Fibroblast of skin of abdomen (primary cell): ENCODE measurements around the gene SPPL2B. TPM values are rescaled to one million over a fixed set of nuclear protein-coding genes. Genes with fewer than 3 reads are reported as not detected.
"Not testable (repeated sequence)": the region's sequence is repeated elsewhere in the genome, so short reads cannot be mapped to it uniquely, and the experiment has no call there.

Source experiments
- DNase-seq: peaks from one replicate; pipeline ENCODE4 v3.0.0-alpha.2; 2013
- polyA plus RNA-seq, 2 experiments: library from polyadenylated mRNA; unstranded; fragments of 120-200 nt; gene quantifications; one replicate each; pipeline ENCODE4 v1.2.1, GENCODE V29; 2013; ENCODE audit not compliant: insufficient read length in 2 of 2

SPPL2B gene, protein sequence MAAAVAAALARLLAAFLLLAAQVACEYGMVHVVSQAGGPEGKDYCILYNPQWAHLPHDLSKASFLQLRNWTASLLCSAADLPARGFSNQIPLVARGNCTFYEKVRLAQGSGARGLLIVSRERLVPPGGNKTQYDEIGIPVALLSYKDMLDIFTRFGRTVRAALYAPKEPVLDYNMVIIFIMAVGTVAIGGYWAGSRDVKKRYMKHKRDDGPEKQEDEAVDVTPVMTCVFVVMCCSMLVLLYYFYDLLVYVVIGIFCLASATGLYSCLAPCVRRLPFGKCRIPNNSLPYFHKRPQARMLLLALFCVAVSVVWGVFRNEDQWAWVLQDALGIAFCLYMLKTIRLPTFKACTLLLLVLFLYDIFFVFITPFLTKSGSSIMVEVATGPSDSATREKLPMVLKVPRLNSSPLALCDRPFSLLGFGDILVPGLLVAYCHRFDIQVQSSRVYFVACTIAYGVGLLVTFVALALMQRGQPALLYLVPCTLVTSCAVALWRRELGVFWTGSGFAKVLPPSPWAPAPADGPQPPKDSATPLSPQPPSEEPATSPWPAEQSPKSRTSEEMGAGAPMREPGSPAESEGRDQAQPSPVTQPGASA
- 37.0 TPM for polyA plus RNA-seq (2013, experiment 1 of 2; ENCODE audit: insufficient read length)
- polyA plus RNA-seq (2013, experiment 2 of 2; ENCODE audit: insufficient read length) = 41.2 TPM

DNA sequence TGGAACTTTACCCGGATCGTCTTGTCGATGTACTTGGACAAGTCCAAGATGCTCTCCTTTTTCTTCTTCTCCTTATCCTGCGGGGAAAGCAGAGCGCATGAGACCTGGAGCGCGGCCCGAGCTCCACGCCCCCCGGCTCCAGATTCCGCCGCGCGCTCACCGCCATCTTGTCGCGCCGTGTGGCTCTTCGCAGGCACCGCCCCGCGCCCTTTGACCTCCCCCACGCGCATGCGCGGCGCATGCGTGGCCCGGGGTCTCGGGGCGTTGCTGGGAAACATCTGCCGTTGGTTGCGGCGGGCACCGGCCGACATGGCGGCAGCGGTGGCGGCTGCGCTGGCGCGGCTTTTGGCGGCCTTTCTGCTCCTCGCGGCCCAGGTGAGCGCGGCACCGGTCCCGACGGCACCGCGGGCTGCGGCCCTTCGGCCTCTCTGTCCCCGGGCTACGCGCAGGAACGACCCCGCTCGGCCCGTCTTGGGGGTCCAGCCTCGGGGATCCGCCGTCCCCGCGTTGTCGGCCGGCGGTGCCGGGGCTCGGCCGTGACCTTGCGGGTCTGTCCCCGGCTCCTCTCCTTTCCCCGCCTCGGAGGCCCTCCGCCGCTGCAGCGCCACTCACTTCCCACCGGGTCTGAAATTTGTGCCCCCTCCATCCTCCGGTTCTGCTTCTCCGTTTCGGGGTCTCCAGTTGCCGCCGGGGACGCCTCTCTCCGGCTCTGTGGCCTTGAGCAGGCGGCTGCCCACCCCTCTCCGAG, at the start of gene SPPL2B, which contains the start of gene LSM7:
SPPL2B (plus strand) TSS at position 284 of the 748 bp plus-strand sequence; CDS start at position 310, 26 bp downstream.
LSM7 (minus strand) TSS at position 186 of the 748 bp plus-strand sequence; CDS start at position 166, 20 bp downstream.
- peak; percentile 88 for DNase-seq

DNA sequence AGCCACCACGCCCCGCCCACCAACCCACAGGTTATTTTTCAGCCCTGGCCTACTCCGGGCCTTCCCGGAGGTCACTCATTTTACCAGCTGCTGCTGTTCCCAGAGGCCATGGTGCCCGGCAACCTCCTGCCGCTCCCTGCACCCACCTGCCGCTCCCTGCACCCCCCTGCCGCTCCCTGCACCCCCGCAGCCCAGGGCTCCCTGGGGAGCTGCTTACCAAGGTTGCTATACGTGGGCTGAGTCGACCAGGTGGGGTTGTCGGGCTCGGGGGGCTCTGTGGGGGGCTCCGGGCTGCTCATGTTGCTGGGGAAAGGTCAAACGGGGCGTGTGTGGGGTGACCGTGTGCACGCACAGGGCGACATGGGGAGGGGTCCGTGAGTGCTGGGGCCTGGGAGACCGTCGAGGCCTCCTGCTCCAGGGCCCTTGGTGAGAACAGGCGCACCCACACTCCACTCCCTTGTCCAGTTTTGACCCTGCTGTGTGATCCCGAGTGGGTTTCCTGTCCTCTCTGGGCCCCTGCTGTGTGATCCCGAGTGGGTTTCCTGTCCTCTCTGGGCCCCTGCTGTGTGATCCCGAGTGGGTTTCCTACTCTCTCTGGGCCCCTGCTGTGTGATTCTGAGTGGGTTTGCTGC, 47.7 kb upstream of the SPPL2B start:
- no peak for DNase-seq

DNA sequence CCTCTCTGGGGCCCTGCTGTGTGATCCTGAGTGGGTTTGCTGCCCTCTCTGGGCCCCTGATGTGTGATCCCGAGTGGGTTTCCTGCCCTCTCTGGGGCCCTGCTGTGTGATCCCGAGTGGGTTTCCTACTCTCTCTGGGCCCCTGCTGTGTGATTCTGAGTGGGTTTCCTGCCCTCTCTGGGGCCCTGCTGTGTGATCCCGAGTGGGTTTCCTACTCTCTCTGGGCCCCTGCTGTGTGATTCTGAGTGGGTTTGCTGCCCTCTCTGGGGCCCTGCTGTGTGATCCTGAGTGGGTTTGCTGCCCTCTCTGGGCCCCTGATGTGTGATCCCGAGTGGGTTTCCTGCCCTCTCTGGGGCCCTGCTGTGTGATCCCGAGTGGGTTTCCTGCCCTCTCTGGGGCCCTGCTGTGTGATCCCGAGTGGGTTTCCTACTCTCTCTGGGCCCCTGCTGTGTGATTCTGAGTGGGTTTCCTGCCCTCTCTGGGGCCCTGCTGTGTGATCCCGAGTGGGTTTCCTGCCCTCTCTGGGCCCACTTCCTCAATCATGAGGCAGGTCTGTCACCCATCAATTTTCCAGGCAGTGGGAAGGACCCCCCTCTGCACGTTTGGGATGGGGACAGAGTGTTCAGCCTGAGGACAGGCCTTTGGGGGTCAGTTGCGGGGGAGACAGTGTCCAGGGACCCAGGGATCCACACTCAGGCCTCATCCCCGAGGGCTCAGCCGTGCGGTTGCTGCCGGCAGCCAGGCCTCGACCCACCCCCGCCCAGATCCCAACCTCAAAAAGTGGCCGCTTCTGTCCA, 47.0 kb upstream of the SPPL2B start:
- not testable (repeated sequence) for DNase-seq

DNA sequence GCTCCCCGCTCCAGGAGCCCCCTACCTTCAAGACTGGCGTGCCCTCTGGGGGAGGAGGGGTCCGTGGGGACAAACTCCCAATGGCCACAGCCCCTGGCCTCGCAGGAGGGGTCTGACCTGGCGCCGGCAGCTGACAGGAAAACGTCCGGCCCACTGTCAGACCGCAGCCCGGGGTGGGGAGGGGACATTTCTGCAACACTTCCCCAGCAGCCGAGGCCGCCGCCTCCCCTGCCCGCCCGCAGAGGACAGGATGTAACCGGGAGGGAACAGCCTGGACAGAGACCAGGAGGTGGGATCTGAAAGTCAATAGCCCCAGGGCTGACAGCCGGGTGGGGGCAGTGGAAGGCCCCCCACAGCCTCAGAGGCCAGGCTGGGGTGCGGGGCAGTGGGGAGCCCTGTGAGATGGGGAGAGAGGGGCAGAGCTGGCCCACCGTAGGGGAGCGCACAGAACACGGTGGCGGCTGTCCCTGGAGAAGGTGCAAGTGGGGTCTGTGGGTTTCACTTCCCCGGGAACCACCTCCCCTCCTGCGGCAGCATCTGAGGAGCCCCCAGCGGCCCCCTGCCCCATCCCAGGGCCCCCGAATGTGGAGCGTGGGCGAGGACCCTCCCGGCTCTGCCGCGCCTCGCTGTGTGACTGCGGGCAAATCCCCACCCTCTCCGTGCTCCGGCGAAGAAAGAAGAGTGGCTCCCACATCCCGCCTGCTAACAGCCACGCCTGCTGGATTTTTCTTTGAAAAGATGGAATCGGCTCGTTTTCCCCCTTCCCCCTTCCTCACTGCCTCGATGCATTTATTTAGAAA, 46.2 kb upstream of the SPPL2B start, which contains the start of gene PEAK3:
PEAK3 (minus strand) TSS at position 114 of the 800 bp plus-strand sequence. CDS start 1,244 bp downstream, outside the sequence.
- peak; percentile 50 for DNase-seq

DNA sequence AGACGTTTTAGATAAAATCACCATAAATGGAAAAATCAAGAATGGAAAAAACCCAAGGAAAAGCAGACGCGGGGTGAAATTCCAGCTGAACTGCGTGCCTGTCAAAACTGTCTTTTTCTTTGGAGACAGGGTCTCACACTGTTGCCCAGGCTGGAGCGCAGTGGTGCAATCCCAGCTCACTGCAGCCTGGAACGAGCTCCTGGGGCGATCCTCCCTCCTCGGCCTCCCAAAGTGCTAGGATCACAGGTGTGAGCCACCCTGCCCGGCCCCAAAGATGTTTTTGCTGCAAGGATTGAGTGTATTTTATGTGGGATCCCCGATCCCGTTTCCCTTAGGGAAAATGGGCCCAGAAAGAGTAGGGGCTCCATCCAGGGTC, 45.6 kb upstream of the SPPL2B start:
- no peak for DNase-seq

DNA sequence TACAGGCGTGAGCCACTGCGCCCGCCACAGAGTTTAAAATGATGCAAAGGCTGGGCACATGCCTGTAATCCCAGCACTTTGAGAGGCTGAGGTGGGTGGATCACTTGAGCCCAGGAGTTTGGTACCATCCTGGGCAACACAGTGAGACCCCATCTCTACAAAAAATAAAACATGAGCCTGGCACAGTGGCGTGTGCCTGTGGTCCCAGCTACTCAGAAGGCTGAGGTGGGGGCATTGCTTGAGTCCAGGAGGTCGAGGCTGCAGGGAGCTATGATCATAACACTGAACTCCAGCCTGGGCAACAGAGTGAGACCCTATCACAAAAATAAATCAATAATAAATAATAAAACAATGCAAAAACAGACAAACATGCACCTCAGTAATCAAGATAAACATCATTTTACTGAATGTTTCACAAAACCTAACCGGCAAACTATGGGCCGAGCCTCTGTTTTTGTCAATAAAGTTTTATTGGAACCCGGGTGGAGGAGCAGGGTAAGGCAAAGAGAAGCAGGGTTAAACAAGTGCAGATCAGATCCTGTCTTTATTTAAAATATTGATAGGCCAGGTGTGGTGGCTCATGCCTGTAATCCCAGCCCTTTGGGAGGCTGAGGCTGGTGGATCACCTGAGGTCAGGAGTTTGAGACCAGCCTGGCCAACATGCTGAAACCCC, 44.5 kb upstream of the SPPL2B start:
- no peak for DNase-seq

DNA sequence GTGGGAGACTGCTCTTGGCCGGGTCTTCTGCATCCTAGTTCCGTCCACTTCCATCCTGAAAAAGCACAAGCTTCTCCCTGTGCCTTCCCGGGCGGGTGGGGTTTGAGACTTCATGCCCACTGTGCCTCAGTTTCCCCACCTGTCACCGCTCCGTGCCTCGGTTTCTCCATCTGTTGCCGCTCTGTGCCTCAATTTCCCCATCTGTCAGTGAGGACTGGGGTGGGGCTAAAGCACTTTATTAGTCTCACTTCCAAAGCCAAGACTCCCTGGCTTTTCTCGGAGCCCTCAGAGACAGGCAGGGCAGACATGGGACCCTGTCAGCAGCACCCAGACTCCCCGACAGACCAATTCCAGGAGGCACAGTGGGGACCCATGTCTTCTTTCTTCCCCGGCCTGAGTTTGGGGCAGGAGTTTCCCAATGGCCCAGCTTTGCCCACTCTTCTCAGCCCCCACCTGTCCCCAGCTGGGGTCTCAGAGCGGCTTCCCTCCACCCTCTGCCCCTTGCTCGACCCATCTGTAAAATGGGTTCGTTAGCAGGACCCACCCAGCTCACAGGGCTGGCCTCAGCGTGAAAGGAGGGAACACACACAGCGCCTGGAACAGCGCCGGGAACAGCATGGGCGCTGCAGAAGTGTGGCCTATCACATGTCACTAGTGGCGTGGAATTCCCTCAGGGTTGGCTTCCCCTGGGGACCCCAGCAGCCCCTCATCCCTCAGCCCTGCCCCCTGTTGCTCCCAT, 41.9 kb upstream of the SPPL2B start:
- no peak for DNase-seq

DNA sequence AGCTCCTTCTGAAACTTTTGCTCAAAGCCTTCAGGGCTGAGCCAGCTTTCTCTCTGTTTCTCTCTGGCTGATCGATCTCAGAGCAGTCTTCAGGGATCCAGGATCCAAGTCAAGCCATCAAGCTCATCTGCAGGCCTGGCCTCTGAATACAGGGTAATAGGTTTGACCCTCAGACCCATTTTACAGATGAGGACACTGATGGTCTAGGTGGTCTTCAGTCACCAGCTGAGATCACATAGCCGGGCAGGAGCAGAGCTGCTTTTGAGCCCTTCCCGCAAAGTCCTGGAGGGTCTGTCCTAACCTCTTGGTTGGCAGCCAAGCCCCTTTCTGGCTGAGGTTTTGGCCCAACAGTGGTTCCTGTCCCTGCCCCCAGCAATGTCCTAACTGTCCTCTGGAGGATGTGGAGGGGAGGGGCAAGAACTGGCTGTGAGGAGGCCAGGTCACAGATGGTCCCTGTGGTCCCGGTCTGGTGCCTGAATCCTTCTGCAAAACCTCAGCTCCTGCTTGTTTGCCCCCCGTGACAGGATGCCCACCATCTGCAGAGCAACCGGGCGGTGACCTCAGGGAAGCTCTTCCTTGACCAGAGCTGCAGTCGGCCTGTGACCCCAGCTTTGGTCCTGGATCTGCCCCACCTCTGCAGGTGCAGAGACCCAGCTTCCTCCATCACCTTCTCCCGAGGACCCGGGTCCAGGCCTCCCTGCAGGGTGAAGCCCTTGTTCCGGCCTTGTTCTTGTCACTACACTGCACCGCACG, 40.7 kb upstream of the SPPL2B start:
- no peak for DNase-seq

DNA sequence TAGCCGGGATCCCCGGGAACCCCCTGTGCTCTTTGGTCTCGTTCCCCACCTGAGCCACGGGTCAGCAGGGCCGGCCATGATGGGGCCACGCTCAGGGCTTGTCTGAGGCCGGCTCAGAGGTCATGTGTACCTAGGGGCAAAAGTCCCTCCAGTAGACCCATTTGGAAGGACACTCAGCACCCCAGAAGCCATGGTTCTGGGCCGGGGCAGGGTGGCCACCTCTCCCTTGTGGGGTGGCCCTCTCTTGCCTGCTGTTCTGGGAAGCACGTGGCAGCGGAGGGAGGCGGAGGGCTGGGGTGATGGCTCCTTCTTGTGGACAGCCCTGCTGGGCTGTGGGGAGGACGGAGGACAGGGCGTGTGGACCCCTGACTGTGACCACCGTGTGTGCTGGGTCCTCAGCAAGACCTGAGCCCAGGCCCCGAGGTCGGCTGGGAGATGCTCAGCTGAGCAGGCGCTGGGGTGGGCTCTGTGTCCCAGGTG, 40.1 kb upstream of the SPPL2B start:
- no peak for DNase-seq

DNA sequence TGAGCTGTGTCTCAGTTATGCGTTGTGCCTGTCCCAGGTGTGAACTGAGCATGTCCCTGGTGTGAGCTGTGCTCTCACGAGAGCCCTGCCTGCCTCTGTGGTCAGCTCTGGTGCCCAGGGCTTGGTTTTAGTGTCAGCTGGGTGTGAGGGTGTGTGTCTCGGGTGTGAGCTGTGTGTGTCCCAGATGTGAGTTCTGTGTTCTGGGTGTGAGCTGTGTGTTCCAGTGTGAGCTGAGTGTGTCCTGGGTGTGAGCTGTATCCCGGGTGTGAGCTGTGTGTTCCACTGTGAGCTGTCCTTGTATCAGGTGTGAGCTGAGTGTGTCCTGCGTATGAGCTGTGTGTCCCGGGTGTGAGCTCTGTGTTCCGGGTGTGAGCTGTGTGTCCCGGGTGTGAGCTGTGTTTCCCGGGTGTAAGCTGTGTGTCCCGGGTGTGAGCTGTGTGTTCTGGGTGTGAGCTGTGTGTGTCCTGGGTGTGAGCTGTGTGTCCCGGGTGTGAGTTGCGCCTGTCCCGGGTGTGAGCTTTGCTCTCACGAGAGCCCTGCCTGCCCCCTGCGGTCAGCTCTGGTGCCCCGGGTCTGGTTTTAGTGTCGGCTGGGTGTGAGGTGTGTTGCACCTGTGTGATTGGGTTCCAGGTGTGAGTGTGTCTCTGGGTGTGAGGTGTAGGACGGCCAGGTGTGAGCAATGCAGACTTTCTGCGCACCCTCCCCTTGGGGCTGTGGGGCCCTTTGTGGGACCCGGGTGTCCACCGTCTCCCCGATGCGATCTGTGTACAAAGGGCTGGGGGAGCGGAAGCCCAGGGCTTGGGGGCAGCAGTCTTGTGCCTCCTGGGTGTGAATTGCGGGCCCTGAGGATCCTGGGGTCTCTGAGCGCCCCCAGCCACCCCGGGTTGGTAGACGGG, 39.4 kb upstream of the SPPL2B start:
- no peak for DNase-seq

DNA sequence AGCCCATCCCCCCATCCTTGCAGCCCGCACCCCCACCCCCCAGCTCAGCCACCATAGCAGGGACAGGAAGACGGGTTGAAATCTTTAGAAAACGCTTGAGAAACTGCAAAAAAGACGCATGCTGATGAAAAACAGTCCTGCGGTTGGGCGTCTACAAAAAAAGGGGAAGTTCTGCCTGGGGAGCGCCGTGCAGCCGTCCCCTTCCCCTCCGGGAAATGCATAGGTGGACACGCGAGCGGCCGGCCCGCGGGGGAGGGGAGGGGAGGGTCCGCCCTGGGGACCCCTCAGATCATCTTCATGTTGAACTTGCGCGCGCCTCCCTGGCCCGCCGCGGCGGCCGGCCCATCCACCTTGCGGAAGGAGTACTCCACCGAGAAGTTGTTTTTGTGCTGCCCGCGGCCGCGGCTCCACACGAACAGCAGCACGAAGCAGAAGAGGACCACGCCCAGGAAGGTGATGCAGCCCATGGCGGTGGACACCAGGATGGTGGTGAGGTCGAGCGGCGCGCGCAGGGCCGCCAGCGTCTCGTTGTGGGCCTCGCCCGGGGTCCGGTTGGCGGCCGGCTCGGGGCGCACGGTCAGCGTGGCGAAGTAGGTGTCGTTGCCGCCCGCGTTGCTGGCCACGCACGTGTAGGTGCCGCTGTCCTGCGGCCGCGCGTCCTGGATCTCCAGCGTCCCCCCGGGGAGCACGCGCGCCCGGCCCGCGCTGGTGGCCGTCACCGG, 38.6 kb upstream of the SPPL2B start:
- DNase-seq = no peak

DNA sequence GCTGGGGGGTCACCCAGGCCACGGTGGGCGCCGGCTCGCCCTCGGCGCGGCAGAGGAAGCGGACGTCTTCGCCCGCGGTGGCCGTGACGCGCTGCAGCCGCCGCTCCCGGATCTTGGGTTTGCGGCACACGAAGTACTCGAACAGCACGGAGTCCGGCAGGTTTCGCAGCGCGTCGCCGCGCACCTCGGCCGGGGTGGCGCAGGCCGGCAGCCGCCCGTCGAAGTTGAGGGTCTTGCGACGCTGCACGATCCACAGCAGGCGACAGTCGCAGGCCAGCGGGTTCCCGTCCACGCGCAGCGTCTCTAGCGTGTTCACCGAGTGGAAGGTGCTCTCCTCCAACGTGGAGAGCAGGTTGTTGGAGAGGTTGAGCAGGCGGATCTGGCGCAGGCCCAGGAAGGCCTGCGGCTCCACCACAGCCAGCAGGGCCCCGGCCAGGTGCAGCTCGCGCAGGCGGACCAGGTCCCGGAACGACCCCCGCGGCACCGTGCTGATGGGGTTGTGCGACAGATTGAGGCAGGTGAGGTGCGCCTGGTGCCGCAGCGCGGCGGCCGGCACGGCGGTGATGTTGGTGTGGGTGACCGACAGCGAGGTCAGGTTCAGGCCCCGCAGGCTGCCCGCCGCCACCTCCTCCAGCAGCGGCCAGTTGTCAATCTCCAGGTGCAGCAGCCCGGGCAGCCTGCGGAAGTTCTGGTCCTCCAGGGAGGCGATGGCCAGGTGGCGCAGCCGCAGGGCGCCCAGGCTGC, 37.9 kb upstream of the SPPL2B start:
- DNase-seq = no peak

DNA sequence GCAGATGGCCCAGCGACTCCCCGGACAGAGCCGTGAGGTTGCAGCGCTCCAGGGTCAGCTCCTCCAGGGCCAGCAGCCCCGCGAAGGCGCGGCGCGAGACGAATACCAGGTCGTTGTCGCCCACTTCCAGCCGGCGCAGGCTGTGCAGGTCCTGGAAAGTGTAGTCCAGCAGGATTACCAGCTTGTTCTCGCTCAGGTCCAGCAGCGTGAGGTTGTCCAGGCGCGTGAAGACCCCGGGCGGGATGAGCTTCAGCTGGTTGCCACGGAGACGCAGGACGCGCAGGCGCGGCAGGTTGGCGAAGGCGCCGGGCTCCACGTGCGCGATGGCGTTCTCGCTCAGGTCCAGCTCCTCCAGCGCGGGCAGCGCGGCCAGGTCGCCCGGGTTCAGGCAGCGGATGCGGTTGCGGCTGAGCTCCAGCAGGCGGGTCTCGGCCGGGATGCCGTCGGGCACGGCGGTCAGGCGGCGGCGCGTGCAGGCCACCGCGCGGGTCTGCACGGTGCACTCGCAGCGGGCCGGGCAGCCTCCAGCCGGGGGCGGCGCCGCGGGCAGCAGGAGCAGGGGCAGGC, 37.2 kb upstream of the SPPL2B start:
- DNase-seq = no peak

DNA sequence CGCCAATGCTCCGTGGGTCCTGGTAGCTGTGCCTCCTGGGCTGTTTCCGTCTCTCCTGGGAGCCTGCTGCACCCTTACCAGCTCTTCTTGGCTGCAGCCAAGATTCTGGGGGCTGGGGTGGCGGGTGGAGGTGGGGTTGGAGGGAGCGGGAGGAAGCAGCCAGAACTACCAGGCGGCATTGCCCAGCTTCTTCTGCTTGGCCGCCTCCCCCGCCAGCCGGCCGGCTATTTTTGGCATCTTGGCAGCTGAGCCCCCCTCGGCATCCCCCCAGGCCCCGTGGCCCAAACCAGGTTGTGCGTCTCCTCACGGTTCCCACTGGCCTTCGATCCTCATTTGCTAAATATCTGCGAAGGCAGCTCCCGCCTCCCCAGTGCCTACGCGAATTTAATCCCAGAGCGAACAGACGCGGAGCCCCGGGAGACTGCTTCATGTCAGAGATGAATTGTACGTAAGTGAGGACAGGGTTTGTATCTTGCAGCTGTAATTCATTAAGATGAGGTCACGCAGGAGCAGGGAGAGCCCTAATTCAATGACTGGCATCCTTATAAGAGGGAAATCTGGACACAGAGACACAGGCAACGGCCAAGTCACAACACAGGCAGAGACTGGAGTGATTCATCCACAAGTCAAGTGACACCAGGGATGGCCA, 33.7 kb upstream of the SPPL2B start:
- peak; percentile 82 for DNase-seq

DNA sequence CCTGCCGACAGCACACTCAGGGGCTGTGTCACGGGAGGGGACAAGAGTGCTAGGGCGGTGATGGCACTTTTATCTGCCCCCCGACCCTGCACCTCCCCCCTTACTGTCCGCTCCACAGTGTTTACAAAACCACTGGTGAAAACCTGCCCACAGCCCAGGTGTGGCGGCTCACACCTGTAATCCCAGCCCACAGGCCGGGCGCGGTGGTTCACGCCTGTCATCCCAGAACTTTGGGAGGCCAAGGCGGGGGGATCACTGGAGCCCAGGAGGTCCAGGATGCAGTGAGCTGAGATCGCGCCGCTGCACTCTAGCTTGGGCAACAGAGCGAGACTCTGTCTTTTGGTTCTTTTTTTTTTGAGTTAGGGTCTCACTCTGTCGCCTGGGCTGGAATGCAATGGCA, 32.3 kb upstream of the SPPL2B start:
- no peak for DNase-seq
